GM21825 (cell line): ENCODE data around the gene SLITRK3.
"Not testable (repeated sequence)": the region's sequence is repeated elsewhere in the genome, so short reads cannot be mapped to it uniquely, and the experiment has no call there.

ENCODE experiments used
- ATAC-seq: cut with Tn5 transposase; IDR thresholded peaks from one replicate; pipeline ENCODE4 v1.9.1; 2021; ENCODE audit warnings: mild to moderate bottlenecking, moderate library complexity; ENCODE audit not compliant: unreplicated experiment

Gene SLITRK3

DNA sequence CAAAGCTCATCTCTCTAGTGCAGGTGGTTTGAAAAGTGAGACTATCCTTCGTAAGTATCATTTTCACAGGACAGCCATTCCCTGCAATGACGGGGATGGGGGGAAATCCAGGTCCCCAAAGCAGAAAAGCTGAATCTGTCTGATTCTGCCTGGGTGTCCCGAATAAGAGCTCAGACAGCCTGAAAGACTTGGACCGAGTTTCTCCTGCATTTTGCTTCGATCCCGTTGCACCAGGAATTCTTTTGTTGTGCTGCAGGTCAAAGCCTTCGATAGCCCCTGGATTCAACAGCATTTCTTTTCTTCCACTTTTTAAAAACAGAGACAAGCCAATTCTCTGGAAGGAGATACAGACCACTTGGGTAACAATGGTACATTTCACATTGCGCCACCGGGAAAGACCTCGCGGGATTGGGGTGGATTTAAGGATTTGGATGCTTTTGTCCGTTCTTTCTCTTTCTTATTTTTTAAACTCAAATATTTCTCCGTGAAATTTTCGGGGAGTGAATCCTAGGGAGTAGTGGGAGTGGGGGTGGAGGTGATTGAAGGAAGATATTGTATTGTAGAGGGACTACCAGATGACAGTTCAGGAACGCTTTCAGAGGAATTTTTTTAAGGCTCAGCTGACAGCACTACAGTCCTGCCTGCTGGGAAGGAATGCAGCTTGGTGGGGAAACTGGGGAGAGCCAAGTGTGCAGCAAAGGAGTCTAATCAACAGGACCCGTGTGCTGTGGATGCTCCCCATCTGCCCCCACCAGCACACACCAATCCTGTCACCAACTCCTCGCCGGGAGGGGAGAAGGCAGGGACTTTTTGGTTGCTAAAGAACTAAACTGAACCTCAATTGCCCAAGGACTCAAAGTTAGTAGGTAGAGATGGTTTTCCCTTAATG lies 2.6 kb downstream of the SLITRK3 start:
- ATAC-seq, result no peak

GRCh38 chr3:165192610-165193192 lies 3.5 kb downstream of the SLITRK3 start:
- ATAC-seq, result no peak

DNA sequence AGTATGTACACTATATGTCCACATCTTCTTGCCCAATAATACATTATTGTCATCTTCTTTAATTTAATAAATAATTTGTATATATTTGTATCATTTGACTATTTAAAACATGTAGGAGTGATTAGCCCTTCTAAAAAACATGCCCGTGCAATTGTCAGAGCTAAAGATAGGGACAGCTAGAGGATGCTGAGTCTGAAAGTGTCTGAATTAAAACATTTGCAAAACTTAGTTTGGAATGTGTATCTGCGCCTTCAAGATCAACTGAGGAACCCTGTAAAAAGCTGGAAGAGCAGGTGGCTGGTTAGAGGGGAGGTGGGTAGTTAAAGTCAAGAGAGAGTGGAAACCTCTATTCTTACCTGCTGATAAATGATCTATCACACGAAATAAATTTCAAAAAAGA lies 4.7 kb downstream of the SLITRK3 start:
- no peak for ATAC-seq

GRCh38 chr3:165188452-165188851 lies 7.7 kb downstream of the SLITRK3 start:
- ATAC-seq, result no peak

GRCh38 chr3:165185707-165186327 lies 10.4 kb downstream of the SLITRK3 start:
- ATAC-seq, result peak; percentile 97

- no peak for ATAC-seq
Measured at GRCh38 chr3:165181556-165181955, 14.6 kb downstream of the SLITRK3 start.

DNA sequence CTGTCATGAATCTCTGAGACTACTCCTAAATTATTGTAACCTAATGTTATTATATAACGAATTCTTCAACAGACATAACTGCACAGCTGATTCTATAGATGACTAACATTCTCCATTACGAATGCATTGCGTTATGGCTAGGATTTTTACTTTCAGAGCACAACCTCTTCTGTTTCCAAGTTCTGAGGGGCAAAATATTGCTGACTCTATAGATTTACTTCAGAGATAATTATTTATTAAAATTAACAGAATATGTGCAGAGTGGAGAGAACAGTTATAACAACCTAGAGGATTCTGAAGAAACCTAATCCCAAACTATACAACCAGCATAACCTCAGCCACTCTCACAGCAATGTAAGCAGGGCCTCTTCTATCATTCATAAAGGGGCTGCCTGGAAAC lies 25.9 kb downstream of the SLITRK3 start:
- no peak for ATAC-seq

- ATAC-seq, result no peak
Measured at GRCh38 chr3:165169368-165169767, 26.8 kb downstream of the SLITRK3 start.

DNA sequence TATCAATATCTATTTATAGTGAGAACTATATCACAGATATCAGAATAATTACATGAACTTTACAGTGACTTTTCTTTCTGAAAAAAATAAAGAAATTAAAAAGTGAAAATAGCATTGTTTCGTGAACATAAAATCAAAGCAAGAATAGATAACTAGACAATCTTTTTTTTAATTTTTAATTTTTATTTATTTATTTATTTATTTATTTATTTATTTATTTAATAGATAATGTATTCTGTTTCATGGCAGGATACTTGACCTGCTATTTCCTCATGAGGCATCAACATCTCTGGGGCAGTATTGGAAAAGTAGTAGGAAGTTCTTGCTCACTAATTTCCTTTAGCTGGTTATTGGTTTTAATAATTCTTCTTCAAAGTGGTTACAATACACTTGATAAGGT lies 33.3 kb downstream of the SLITRK3 start:
- no peak for ATAC-seq

GRCh38 chr3:165159760-165160421 lies 36.3 kb downstream of the SLITRK3 start:
- no peak for ATAC-seq

DNA sequence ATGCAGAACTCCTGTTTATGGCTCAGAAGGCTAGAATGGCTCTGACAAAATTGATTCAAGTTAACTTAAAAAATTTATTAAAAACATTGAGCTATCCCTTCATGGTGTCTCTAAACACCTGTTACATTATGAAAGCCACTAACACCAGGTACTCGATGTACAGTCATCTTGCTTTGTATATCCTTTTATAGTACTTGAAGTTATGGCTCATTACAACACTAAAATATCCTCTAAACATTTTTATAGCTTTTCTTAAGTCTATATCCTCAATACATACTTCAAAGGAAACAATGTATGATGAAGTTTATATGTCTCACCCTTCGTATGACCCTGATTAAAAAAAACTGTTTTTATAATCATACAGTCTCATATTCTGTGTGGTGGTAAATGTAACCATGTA lies 38.2 kb downstream of the SLITRK3 start:
- no peak for ATAC-seq

DNA sequence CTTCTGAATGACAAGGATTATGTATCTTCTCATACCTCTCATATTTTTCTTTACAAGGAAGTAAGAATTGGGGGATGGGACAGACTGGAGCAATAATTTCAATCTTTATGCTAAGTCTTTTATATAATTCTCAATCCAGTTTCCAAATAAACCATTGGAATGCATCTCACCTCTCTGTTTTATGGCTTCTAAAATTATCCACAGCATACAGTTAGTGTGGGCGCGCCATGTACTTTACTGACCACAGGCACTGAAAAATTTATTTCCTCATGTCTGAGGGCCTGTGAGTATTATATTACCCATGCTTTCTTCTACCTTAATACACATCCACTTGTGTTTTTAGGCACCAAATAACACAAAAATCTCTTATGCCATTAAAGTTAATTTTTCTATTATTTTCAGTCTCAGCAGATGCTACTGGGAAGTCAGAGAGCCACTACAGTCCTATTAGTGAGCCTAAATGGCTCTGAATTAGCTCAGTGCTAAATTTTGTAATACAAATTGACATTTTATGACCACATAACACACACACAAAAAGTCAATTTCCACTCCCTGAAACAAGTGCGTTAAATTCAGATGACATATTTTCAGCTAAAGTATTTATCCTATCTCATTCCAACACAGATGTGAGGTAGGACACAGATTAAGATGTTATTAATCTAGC lies 39.3 kb downstream of the SLITRK3 start:
- ATAC-seq, result no peak

DNA sequence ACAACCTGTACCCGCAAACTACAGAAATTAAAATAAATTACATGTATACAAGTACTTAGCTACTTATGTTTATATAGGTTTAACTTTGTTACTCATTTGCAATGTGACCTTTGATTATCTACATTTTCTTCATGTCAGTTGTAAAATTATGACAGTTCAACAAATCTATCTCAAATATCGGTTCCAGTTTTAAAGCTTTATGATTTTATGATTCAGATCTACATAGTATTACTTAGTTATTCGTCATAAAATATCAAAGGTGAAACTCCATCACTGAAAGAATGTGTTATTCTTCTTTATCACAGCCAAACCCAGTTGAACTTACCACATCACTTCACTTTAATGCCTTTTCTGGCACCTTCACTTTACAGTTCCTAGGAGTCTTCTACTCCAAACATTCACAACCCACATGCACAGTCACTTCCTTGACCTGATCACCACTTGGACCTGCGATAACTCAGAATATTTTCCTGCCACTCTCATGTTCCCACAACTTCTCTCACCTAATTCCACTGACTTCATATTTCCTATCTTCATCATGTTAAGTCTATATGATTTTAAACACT lies 47.2 kb downstream of the SLITRK3 start:
- ATAC-seq, result no peak

DNA sequence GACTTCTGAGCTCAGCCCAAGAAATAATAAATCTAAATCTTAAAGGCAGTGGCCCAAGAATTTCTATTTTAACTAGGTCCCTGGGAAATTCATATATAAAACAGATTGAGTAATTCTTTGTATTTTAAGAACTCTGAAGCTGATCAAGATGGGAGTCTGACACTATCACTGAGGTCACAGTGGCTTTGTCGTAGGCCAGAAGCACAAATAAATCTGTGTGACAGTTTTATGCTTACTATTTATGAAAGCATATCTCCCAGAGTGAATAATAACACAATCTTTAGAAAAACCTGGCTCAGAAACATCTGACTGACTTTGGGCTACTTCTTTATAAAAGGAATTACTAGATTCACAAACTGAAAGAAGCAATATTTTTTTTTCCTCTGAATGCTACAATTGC lies 51.9 kb downstream of the SLITRK3 start:
- ATAC-seq, result no peak

GRCh38 chr3:165139918-165140317 lies 56.3 kb downstream of the SLITRK3 start:
- not testable (repeated sequence) for ATAC-seq
